CMK (cell line): ENCODE results near the gene CAMKK2.
"Not testable (repeated sequence)": the region's sequence is repeated elsewhere in the genome, so short reads cannot be mapped to it uniquely, and the experiment has no call there.

Experiments used
- DNase-seq: peaks from one replicate; pipeline ENCODE4 v3.0.0-alpha.2; 2010; ENCODE audit warnings: low read depth

Gene CAMKK2

DNA sequence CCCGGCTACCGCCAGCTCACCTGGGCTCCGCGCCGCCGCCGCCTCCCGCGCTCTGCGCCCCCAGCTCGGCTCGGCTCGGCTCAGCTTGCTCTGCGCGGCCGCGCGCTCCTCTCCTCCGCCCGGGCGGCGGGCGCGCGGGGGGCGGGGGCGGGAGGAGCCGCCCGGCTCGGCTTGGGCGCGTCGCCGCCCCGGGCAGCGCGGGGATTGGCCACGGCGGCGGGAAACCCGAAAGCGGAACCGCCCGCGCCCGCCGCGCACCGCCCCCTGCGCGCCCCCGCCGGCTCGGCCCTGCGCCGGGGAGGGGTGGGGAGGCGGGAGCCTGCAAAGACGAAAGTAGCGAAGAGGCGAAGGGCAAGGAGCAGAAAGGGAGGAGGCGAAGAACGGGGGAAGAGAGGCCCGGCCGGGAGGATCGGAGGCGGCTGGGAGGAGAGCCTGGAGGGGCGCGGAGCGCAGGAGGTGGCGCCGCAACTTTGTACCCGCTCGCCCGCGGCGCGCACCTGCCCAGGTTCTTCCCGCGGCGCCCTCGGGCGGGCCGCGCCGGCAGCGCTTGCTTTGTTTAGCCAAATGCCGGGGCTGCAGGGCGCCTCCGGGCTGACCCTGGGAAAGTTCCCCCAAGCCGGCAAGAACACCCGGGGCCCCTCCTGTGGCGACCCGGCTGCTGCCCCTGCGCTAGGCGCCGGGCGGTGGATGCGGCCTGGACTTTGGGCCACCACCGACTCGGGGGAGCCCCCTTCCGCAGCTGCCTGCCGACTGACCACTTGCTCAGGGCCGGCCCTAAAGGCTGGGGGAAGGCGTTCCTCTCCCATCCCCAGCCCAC, at the start of gene CAMKK2:
TSS of gene CAMKK2 (minus strand) at position 92 of the 817 bp plus-strand sequence. CDS start 22,183 bp downstream, outside the sequence.
- DNase-seq = peak; percentile 35

DNA sequence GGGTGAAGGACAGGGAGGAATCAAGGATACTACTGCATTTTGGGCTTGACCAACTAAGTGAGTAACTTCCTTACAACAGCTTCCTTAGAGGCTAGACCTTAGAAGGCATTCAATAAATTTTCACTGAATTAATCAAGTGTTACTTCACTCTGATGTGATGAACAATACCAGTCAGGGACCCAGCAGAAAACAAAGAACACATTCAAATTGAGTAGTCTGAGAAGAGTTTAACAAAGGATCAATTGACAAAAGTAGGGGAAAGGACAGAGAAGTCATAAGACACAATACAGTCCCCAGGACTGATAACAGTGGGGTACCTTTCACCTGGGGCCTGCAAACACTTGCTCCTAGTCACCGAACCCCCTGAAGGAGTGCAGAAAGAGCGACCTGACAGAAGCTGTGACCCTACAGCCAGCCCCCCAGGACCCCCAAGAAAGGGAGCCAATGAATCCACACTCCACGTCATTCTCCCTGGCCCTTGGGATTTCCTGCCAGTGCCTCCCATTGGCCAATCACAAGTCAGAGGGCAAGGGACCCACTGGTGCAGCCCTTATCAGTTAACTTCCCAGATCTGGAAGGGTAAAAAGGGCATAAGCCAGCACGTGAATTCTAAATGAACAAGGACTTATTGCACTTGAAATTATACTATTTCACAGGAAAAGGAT, 48.8 kb upstream of the CAMKK2 start:
- DNase-seq = no peak

DNA sequence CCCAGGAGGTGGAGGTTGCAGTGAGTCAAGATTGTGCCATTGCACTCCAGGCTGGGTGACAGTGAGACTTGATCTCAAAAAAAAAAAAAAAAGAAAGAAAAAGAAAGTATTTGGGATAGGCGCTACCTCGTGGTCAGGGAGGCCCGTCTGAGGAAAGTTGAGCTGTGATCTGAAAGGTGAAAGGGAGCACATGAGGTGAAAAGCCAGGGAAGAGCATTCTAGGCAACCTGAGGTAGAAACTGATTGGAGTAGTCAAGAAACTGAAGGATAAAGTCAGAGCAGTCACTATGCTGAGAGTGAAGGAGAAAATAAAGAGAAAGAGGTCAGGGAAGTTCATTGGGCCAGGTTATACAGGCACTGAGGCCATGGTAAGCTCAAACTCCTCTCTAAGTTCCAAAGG, 48.0 kb upstream of the CAMKK2 start:
- no peak for DNase-seq

DNA sequence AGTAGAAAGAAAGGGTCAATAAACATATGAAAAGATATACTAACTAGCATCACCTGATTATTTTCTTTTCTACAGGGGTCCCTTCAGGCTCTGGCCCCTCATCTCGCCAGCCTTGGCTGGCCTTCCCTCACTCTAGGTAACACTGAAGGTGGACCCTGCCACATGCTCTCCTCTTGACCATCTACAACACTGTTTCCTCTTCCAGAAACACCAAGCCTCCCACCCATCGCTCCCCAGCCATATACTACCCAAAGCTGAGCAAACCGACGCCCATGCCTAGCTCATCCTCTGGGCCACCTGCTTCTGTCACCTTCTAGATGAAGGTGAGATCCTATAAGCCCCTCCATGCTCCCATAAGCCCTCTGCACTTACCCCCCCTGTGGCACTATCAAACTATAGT, 40.9 kb upstream of the CAMKK2 start:
- DNase-seq = no peak

DNA sequence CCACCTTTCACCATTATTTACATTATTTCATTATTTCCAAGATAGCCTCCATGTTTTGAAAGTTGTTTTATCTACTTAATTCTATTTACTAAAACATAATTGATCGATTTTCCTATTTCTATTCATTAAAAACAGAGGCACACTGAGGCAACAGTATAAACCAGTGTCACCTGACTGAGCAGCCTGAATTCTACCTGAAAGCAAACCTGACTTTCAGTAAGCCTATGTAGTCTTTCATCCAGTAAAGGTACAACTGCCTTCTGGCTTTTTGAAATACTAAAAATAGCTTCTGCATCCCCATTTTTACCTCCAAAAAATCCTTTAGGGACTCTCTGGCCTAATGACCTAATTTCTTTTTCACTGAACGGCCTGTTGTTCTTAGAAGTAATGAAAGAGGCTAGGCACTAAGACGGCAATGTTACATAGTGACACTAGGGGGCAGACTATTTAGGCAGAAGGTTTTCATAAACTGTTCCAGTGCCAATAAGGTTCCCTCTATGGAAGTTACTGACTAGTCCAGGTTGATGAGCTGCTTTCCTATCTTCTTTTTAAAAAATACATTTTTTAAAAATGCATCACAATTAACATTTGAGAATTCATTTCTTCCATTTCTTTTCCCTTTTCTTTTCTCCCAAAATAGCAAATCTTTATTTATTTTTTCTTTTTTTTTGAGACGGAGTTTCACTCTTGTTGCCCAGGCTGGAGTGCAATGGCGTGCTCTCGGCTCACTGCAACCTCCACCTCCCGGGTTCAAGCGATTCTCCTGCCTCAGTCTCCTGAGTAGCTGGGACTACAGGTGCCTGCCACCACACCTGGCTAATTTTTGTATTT, 38.2 kb upstream of the CAMKK2 start:
- peak; percentile 54 for DNase-seq

DNA sequence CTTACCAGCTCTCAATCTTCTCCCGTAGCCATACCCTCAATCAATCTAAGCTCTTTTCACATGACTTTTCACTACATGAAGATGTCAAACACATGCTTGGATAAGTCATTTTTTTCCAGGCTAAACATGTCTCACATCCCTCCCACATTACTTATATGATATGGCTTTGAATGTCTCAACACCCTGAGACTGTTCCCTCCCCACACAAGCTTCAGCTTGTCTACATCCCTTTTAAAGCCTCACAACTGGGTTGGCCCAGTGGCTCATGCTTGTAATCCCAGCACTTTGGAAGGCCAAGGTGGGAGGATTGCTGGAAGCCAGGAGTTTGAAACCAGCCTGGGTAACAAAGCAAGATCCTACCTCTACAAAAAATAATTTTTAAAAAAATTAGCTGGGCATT, 37.2 kb upstream of the CAMKK2 start:
- DNase-seq = no peak

DNA sequence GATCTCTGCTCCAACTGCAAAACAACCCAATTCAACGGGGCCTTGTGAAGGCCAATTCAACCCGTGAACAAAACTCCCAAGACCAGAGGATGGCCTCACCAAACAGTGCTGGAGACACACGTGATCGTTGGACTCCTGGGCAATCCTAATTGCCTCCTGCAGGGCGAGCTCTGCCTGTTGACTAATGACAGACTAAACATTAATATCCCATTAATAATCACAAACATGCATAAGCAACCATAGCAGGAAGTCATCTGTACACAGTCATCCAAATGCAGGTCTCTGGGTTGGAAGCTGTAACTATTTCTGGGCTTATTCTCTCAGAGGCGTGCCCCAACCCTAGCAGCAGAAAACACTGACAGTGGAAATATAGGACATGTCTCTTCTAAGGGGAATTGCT, 34.7 kb upstream of the CAMKK2 start:
- no peak for DNase-seq

DNA sequence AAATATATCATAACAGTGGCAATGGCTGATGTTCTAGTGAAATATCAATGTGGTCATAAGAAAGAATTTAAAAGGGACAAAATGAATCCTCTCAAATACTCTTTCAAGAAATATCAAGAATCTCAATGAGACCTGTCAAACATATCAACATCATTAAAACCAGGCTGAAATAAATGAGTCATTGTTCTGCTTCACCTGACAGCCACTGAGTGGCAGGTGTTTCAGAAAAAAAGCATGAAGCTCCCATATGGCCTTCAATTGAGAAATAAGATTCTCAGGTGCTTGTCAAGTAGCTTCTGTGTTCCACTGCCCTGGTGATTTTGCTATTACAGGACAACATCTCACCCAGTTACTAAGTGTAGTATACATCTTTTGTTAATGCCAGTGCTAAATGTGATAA, 34.2 kb upstream of the CAMKK2 start:
- DNase-seq = no peak

DNA sequence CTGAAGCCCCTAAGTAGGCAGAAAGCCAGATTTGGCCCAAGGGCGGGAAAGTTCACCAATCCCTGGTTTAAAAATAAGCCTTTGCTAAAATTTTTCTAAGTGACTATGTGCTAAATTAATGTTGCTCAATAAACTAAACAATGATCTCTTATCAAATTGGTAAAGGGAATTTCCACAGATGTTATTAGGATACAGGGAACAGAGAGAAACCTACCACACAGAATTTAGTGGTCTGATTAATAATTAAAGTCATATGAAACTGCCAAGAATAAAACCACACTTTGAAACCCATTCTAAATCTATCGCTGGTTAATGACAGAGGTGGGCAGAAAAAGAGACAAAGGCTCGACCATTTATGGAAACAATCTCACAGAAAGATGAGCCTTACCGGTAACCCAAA, 33.7 kb upstream of the CAMKK2 start:
- no peak for DNase-seq

DNA sequence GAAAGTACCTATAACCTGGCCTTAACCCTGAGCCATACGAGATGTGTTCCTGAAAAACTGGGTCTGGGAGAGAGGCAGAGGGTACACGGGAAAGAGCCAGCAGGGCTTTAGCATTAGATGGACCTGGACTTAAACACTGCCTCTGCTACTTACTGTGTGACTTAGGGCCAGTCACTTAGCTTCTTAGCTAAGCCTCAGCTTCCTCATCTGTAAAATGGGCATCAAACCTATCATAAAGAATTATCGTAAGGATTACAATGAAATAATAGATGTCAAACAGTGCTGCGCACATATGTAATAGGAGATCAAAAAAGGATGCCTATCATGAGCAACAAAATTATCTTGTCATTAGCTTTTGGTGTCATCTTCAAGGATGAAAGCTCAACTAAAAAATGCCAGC, 32.1 kb upstream of the CAMKK2 start:
- DNase-seq = no peak

DNA sequence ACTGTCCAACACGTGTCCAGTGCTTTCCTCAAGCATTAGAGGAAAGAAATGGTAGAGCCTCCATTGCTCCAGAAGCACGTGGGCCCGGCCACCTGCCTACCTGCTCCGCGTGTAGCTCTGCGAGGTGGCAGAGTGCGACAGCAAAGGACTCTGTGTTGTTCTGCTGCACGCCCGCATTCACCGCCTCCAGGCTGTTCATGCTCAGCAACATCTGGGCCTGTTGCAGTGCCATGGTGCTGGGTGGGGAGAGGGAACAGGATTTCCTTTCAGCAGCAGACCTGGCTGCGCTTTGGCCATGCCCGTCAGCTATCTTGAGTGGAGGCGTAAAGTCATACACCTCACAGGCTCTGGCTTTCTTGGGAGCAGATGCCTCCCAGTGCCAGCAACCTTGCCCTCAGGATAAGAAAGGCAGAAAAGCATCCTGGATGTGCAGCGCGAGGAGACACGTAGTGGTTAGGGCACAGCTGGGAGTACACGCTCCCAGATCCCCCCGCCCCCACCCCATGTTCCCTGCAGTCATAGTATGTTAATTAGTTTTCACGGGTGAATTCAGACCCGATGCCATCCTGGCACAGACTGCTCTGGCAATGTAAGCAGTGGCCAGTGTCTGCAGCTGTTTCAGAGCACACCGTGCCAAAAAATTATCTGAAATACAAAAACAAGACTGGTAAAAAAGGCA, 30.6 kb upstream of the CAMKK2 start:
- DNase-seq = no peak

DNA sequence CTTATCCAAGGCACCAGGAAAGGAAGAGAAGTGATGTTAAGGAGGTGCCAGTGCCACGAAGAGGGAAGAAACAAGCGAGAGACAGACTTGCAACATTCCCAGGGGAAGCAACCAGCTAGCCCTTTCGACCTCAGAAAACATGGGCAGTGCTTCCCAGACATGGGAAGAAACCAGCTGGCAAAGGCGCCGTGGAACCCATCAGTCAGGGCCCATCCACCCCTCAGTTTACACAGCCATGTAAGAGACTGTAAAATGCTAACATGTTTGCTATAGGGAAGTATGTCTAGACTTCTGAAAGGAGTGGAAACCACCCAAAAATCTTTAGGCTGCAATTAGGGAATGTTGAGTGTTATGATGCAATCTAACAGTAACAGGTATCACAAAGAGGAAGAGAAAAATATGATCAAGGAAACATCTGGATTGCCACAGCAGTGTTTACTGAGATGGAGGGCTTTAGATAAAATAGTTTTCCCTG, 29.4 kb upstream of the CAMKK2 start:
- DNase-seq = peak; percentile 46

DNA sequence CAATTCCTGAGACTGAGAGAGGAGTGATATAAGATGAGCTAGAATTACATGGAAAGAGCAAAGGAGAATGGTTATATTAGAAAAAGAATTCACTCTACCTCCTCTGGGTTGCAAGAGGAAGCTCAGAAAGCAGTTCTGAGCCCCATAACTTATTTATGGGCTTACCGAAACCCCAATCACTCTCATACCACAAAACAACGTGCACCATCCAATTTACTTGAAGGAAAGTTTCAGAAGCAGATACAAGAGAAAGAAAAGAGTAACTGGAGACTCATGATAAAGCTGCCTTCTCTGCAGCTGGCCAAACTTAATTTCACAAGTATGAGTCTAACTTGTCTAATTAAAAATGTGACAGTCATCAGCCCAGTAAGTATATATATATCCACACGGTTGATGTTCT, 27.4 kb upstream of the CAMKK2 start:
- DNase-seq = no peak

DNA sequence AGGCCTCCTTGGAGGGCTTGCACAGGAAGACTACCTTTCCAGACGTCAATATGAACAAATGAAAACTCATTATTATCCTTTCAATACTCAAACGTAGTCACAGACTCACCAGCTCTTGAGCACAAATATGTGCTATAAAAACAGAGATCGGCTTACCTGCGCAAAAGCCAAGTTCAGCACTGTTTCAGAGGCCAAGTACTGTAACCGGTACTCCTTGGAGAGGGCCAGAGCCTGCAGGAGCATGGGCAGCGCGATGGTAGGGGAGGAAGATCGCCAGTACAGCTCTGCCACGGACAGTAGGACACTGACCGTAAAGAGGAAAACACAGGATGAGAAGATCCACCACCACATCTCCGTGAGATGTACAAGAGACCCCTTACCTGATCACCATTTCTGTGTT, 21.6 kb upstream of the CAMKK2 start:
- DNase-seq = no peak

DNA sequence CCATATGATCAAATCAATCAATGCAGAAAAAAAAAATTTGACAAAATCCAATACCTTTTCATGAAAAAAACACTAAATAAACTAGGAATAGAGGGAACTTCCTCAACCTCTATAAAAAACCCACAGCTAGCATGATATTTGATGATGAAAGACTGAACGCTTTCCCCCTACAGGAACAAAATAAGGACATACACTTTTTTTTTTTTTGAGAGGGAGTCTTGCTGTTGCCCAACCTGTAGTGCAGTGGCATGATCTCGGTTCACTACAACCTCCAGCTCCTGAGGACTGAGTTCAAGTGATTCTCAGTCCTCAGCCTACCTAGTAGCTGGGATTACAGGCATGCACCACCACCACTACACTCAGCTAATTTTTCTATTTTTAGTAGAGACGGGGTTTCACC, 17.9 kb upstream of the CAMKK2 start:
- no peak for DNase-seq

DNA sequence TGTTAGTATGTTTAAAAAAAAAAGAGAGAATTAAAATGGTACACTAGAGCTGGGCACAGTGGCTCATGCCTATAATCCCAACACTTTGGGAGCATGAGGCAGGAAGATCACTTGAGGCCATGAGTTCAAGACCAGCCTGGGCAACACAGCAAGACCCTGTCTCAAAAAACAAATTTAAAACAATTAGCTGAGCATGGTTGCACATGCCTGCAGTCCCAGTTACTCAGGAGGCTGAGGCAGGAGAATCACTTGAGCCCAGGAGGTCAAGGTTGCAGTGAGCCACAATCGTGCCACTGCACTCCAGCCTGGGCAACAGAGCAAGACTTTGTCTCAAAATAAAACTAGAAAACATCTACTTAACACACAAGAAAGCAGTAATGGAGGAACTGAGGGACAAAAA, 13.7 kb upstream of the CAMKK2 start:
- not testable (repeated sequence) for DNase-seq

DNA sequence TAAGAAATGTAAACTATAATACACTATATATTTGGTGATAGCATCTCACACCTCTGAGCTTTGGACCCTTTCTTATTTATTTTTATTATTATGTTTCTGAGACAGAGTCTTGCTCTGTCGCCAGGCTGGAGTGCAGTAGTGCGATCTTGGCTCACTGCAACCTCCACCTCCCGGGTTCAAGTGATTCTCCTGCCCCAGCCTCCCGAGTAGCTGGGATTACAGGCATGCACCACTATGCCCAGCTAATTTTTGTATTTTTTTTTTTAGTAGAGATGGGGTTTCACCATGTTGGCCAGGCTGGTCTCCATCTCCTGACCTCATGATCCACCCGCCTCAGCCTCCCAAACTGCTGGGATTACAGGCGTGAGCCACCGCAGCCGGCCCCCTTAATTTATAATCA, 10.9 kb upstream of the CAMKK2 start:
- DNase-seq = not testable (repeated sequence)

DNA sequence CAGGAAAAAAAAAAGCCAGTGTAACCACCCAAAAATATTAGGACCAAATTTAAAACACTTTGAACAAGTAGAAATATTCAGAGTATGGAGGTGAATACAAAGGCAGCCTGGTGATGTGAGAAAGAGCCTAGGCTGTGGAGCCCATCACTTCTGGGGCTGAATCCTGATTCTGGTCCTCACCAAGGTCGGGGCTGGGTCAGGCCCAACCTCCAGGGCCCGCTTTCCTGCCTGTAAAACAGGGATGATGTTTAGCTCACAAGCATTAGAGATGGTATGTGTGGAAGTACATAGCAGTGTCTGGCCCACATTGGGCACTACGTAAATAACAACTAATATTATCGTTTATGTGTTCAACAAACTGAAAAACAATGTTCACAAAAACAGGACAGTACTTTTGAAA, 7.8 kb upstream of the CAMKK2 start:
- DNase-seq = no peak

DNA sequence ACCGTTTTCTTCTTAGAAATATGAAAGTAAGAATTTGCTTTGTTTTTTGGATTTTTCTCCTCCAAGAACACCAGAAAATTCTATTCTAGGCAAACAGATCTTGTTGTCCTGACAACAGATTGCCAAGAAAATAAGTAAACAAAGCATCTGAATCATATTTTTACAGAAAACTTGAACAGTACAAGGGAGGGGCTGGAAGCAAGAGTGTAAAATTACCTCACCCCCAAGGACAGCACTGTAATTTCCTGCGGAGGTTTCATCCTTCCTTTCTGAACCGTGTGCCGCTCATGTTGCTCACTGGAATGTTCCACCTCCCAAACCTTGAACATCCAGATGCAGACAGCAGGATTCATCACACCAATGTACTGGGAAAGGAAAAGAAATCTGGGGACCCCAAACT, 5.4 kb upstream of the CAMKK2 start:
- no peak for DNase-seq

DNA sequence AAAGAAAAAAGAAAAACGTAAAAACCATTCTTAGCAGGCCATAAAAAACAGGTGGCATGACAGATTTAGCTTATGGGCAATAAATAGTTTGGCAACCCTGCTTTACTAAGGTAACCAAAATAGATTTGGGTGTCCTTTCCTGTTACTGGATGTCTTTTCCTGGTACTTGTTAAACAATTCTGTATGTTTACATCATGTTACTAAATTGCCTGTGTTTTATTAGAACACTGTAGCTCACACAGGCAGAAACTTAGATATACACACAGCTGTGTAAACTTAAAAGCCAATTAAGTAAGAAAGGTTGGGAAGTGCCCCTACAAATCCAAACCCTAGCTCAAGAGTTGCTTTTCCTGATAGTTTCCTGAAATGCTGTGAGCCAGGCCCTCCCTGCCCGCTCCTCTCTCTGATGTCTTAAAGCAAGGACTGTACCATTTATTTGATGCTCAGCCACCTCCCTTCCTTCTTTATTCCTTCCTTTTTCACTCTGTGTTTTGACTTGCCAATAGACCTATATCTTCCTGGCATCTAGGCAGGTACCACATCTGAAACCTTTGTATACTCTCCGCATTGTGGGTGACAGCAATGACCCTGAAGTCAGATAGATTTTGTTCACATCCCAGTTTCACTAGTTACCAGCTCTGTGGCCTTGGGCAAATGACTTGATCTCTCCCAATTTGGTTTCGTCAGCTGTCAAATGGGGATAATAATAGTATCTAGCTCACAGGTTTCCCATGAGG, 3.7 kb upstream of the CAMKK2 start:
- no peak for DNase-seq

DNA sequence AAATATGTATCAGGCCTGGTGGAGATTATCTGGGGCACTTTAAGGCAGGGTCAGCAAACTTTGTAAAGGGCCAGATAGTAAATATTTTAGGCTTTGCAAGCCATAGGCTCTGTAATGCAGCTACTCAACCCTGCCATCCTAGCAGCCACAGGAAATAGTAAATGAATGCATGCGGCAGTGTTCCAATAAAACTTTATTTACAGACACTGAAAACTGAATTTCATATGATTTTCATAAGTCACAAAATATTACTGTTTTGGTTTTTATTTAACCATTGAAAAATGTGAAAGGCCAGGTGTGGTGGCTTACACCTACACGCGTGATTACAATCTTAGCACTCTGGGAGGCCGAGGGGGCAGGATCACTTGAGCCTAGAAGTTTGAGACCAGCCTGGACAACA, 3.2 kb upstream of the CAMKK2 start:
- DNase-seq = no peak
